GM18951 (cell line): ENCODE results near the gene SPAG5.

Experiments used
- POLR2A ChIP-seq: IDR thresholded peaks from 4 replicates; pipeline ENCODE4 v1.6.1; 2011; ENCODE audit warnings: mild to moderate bottlenecking; ENCODE audit not compliant: insufficient read length, insufficient read depth; ENCODE audit errors: extremely low read depth
- in situ Hi-C: fragments of 300-500 bp; cut with MboI; formaldehyde crosslinking; loops from one replicate; pipeline ENCODE4 v1.12.0; 2022; ENCODE audit warnings: low sequenced_read_pairs, mixed read lengths, inconsistent platforms; ENCODE audit not compliant: unreplicated experiment

The SPAG5 gene, protein sequence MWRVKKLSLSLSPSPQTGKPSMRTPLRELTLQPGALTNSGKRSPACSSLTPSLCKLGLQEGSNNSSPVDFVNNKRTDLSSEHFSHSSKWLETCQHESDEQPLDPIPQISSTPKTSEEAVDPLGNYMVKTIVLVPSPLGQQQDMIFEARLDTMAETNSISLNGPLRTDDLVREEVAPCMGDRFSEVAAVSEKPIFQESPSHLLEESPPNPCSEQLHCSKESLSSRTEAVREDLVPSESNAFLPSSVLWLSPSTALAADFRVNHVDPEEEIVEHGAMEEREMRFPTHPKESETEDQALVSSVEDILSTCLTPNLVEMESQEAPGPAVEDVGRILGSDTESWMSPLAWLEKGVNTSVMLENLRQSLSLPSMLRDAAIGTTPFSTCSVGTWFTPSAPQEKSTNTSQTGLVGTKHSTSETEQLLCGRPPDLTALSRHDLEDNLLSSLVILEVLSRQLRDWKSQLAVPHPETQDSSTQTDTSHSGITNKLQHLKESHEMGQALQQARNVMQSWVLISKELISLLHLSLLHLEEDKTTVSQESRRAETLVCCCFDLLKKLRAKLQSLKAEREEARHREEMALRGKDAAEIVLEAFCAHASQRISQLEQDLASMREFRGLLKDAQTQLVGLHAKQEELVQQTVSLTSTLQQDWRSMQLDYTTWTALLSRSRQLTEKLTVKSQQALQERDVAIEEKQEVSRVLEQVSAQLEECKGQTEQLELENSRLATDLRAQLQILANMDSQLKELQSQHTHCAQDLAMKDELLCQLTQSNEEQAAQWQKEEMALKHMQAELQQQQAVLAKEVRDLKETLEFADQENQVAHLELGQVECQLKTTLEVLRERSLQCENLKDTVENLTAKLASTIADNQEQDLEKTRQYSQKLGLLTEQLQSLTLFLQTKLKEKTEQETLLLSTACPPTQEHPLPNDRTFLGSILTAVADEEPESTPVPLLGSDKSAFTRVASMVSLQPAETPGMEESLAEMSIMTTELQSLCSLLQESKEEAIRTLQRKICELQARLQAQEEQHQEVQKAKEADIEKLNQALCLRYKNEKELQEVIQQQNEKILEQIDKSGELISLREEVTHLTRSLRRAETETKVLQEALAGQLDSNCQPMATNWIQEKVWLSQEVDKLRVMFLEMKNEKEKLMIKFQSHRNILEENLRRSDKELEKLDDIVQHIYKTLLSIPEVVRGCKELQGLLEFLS

DNA sequence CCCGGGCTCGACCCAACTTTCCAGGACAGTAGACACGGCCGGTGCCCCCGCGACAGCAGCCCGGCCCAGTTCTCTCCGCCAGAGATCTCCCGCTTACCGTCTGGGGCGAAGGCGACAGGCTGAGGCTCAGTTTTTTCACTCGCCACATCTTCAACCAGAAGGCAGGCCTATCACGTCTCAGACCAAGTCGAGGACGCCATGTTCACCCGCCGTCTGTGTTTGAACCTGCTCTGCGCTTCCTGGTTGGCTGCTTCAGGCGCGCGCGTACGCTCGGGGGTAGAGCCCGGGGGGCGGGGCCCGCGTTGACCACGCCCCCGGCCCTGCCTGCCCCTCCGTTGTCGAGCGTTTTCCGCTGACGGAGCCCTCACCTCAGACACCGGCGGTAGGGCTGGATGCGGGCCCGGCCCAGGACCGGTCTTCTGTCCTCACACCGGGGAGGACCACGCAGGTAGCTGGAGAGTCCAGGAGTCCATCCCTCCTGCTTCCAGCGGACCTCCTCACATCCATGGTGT, at the start of gene SPAG5:
Gene SPAG5, minus strand, starts transcription at position 227 of the 512 bp plus-strand sequence. Its CDS starts 79 bp downstream, at position 148.
- peak; percentile 94 for TF ChIP-seq POLR2A
- in situ Hi-C loops: no loop called here

DNA sequence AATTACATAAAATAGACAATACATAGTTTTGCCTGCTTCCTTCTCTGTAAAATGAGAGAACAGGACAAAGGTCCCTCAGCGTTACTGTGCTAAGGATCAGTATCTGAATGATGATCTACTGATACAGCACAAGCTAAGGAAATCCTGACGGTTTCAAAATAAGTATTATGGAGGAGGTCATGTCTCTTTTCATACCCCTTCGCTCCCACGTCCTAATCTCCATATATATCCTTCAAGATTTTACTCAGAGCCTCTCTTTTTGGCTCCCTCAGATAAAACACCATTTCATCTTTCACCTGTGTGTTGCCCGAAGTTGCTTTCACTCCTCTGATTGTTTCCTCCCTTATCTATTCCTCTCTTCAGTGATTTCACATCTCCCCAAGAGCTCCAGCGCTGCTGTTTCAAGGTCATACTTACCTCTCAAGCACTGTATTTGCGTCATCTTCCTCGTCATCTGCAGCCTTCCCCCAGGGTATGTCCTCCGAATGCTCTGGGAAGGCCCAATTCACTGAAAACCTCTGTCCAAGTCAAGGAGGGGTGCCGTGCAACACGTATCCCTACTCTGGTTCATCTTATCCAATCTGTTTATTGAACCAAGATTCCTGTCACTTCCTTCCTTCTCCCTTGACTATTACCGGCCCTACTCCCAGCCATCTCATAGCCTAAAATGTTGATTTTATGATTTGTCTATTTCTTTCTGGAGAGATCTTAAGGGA, 47.4 kb upstream of the SPAG5 start:
- in situ Hi-C loops: no loop called here
- TF ChIP-seq POLR2A: no peak

DNA sequence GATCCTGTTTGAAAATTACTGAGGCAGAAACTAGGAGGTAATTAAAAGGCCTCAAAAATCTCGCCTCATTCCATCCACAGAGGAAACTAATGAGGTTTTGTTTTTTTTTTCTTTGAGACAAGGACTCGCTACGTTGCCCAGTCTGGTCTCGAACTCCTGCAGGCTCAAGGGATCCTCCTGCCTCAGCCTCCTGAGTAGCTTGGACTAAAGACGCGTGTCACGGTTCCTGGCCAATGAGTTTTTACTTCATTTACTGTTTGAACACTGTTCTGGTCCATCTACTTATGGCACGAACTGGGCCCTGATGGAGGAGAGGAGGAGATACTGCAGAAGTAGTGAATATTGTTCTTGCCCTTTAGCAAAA, 46.7 kb upstream of the SPAG5 start:
- no peak for TF ChIP-seq POLR2A
- in situ Hi-C loops: no loop called here

DNA sequence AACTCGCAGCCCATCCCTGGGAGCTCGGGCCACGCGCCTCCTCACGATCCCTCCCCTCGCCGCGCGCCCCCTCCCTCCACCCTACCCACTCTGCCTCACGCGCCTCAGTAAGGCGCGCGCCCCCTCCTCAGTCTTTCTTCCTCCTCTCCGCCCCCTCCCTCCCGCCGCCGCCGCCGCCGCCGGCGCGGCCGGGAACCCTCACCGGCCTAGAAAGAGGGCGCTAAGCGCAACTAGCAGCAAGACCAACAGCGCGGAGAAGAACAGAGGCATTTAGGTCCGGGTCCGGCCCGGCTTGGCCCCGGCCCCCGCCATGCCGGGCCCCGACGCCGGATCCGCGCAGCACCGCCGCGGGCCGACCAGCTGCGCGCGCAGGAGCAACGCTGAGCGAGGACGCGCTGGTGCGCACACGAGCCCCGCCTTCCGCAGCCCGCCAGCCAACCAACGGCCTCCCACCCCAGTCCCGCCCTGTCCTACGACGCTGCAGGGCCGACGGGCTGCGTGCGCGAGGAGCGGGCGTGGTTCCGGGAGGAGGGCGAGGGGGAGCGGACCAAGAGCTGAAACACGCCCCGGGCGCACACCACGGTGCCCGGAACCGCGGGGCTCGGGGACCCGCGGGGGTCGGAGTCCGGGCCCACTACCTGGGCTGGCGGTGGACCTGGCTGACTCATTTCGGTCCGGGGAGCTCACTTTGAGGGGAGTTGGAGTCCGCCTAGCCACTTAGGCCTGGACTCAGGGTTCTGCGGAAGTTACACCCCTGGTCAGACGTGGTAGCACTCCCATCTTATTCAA, 46.2 kb upstream of the SPAG5 start, which contains the start of gene BLTP2:
Gene BLTP2, minus strand, starts transcription at position 372 of the 789 bp plus-strand sequence. Its CDS starts 102 bp downstream, at position 270.
- in situ Hi-C loops: no loop called here
- TF ChIP-seq POLR2A: peak; percentile 95

DNA sequence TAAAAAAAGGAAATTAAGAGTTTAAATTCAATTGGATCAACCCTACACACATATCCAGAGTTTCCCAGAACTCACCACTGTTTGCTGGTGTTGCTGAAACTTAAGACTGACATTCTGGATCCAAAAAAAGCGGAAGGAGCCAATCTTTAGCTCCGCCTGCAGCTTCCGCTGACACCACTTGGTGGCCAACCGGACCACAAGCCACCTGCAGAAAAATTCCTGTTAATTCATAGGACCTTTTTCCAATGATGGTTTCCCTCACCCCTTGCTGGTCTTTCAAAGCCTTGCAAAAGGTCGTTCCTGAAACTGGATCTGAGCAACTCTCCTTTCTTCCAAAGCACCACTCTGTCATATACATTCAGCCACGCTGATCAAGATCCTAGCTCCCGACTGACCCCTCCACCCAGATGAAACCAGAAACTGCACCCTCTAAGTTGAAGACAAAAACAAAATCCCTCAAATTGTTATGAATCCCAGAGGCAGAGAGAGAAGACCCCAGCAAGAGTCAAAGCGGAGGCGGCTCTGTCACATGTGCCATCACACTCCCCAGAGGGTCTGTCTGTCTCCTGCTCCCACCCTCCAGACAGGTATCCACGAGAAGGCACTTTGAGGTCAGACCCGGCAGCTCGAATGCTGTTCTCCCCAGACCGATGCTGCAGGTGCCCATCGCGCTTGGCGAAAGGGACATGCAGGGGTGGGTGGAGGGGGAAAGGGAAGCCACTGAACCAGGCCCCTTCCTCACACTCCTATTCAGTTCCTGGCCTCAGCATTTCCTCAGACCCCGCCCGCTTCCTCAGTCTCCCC, 45.4 kb upstream of the SPAG5 start:
- in situ Hi-C loops: no loop called here
- TF ChIP-seq POLR2A: peak; percentile 29

DNA sequence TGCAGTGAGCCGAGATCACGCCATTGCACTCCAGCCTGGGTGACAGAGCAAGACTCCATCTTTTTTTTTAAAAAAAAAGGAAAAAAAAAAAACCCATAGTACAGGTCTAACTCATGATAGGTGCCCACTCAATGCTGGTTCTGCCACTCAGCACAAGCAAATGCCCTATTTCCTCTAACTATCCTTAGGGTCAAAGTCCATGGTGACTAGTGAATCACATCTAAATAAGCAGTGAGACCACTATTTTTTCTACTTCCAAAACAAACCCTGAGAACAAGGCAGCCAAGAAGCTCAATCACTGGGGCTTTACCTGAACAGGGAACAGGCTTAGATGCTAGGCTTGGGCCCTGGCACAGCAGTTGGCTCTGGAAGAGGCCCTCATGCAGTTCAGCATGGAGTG, 42.8 kb upstream of the SPAG5 start:
- no peak for TF ChIP-seq POLR2A

DNA sequence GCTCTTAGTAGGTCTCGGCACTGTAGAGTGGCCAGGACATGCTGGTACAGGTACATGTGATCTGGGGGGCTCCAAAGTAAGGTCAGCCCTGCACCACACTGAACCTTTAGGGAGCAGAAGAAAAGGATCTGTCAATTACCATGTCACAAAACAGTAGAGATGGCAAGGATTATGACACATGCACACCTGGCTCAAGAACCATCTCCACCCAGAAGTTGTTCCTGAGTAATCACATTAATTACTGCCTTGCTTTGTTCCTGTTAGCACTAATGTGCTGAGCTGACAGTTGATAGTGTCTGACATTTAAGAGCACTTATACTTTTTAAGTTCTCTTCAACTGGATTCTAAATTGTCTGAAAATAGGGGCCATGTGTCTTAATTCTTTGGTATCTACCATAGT, 36.7 kb upstream of the SPAG5 start:
- no peak for TF ChIP-seq POLR2A

More for the DNA sequence above, 42.8 kb upstream of the SPAG5 start:
- in situ Hi-C loops: no loop called here

DNA sequence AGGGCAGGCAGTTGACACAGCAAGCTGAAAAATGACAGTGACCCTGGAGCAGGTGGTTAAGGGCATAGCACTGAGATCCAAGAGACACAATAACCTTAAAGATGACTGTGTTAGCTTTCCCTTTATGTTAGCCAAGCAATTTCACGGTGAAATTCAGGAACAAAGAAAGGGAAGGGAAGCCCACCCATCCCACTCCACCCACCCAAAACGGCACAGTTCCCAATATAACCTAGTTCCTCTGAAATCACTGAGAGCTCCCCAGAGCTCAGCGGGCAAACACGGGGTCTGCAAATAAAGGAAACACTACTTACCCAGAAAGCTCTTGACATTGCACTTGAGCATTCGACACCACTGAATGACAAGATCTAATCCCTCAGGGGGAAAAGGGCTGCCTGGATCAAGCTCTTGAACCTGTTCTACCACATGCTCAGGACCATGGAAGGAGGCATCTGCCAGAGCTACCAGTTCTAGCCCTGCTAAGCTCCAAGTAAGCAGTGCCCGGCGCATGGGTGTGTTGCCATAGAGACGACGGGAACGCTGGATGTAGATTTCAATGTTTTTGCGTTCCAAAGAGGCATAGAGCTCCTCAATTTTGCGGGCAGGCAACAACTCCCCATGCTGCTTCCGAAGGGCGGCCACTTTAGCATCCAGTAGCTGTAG, 35.5 kb upstream of the SPAG5 start:
- TF ChIP-seq POLR2A: no peak
- in situ Hi-C loops: no loop called here

More for the DNA sequence above, 36.7 kb upstream of the SPAG5 start:
- in situ Hi-C loops: no loop called here

DNA sequence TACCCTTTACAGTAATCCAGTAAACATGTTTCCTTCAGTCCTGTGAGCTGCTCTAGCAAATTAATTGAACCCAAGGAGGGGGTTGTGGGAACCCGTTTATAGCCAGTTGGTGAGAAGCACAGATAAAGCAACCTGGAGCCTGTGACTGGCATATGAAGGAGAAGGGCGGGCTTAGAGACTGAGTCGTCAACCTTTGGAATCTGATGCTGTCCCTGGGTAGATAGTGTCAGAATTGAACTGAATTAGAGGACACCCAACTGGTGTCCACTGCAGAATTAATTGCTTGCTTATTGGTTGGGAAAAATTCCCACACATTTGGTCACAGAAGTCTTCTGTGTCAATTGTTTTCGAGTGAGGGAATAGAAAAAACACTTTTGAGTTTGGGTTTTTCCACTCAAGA, 28.0 kb upstream of the SPAG5 start:
- TF ChIP-seq POLR2A: no peak
- in situ Hi-C loops: no loop called here

DNA sequence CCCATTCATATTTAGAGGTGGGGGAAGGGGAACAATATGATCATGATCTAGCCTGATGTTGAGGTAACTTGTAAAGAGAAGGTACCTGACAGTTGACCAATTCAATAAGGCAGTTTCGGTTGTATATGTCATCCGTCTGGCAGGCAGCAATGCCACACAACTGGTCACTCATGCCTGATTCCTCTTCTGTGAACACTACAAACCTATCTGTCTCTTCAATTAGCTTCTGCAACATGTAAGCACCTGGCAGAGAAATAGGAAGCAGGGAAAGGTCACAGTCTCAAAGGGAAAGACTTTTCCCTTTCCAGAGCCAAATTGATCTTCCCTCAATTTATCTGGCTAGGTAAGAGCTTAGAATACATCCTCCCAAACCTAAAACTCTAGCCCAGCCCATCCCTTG, 25.3 kb upstream of the SPAG5 start:
- in situ Hi-C loops: no loop called here
- no peak for TF ChIP-seq POLR2A
